ENCODE results near the gene SMC6.

SMC6 gene

DNA sequence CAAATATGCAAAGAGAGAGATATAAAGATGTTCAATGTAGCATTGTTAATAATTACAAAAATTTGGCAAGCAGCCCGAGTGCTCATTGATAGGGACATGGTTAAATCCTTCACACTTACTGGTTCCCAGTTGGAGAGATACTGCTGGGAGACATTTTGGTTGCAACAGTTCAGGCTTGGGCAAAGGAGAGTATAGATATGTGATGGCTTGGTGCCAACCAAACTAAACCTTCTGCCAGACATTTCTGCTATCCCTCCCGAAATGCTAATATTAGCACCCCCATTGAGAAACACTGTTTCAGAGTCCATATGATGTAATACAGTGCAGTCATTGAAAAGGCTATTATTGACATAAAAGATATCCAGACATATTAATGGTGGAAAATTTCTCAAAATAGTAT, 11.8 kb upstream of the SMC6 start:
- TF ChIP-seq, protein P1, sequence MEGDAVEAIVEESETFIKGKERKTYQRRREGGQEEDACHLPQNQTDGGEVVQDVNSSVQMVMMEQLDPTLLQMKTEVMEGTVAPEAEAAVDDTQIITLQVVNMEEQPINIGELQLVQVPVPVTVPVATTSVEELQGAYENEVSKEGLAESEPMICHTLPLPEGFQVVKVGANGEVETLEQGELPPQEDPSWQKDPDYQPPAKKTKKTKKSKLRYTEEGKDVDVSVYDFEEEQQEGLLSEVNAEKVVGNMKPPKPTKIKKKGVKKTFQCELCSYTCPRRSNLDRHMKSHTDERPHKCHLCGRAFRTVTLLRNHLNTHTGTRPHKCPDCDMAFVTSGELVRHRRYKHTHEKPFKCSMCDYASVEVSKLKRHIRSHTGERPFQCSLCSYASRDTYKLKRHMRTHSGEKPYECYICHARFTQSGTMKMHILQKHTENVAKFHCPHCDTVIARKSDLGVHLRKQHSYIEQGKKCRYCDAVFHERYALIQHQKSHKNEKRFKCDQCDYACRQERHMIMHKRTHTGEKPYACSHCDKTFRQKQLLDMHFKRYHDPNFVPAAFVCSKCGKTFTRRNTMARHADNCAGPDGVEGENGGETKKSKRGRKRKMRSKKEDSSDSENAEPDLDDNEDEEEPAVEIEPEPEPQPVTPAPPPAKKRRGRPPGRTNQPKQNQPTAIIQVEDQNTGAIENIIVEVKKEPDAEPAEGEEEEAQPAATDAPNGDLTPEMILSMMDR (IDR thresholded peaks at IDR 0.05; ENCODE audit: borderline replicate concordance, insufficient read depth, low read depth, low read length): no peak
- H3K4me3 ChIP-seq (ENCODE audit: low read depth, low read length): no peak overlapping the region

DNA sequence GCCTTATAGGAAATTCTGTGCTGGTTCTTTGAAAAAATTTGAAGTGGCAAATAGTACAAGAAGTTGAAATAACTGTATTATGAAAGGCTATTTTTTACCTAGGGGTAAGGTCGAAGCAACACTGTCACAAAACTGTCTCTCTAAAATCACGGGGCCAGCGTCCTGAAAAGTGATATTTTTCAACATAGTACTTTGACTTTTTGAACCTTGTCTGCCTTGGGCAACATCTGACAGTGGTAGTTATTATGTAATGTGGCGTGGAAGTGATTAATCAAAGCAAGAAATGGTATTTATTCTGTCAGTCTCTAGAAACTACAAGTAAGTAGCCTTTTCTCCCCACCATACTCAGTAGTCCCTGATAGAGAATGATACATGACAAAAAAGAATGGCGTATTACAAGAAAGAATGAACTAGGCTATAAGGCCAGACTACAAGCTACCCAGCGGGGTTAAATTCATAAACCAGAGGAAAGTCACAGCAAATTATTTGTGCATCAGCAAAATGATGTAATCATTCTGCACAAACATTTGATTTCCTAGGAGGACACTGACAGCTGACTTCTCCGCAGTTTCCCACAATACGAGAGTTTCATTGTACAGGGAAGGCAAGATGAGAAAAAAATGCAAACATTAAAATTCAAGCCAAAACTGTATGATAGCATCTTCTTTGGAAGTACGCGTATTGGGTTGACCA, 10.2 kb upstream of the SMC6 start:
- no peak overlapping the region for H3K4me3 ChIP-seq (ENCODE audit: low read depth, low read length)
- TF ChIP-seq, protein P1 (IDR thresholded peaks at IDR 0.05; ENCODE audit: borderline replicate concordance, insufficient read depth, low read depth, low read length): no peak

DNA sequence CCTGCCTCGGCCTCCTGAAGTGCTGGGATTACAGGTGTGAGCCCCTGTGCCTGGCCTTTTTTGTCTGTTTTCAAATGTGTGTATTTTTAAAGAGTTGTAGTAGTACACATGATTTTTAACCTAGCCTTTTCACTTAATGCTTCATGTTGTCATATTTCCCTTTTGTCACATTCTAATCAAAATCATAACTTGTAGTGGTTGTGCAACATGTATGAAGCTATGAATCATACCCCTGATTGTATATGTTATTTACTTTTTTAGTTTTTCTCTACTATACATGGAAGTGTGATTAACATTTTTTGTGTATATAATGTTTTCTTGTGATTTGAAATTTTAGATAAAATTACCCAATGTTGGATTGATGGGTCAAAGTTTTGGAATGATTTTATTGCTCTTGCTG, 8.8 kb upstream of the SMC6 start:
- H3K4me3 ChIP-seq (ENCODE audit: low read depth, low read length): no peak overlapping the region
- TF ChIP-seq, protein P1 (IDR thresholded peaks at IDR 0.05; ENCODE audit: borderline replicate concordance, insufficient read depth, low read depth, low read length): no peak

DNA sequence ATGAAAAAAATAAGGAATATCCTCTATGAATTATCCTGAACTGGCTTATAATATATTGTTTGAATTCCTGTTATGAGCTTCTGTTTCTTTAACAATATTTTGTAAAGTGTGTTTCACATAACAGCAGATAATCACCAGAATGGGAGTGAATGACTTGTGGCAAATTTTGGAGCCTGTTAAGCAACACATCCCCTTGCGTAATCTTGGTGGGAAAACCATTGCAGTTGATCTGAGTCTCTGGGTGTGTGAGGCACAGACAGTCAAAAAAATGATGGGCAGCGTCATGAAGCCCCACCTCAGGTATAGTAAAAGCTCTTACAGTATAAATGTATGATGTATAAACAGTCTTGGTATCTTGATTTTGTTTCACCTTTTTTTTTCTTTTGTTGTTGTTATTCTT, 6.2 kb upstream of the SMC6 start:
- TF ChIP-seq, protein P1 (IDR thresholded peaks at IDR 0.05; ENCODE audit: borderline replicate concordance, insufficient read depth, low read depth, low read length): no peak
- no peak overlapping the region for H3K4me3 ChIP-seq (ENCODE audit: low read depth, low read length)

DNA sequence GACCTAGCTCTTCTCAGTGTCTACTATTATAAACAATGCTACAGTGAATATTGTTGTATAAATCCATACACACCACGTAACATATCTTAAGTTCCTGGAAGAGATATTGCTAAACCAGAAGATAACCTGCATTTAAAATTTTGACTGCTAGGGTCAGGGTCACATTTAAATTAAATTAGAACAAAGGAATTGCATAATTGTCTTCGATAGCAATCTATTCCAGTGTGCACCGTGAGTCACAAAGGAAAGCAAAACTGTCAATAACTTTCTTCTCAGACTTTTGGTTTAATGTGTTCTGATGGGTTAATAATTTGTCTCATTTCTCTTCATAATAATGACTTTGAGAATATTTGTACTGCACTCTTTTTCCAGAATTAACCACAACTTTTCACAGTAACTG, 4.5 kb upstream of the SMC6 start:
- H3K4me3 ChIP-seq (ENCODE audit: low read depth, low read length): no peak overlapping the region
- TF ChIP-seq, protein P1 (IDR thresholded peaks at IDR 0.05; ENCODE audit: borderline replicate concordance, insufficient read depth, low read depth, low read length): no peak

DNA sequence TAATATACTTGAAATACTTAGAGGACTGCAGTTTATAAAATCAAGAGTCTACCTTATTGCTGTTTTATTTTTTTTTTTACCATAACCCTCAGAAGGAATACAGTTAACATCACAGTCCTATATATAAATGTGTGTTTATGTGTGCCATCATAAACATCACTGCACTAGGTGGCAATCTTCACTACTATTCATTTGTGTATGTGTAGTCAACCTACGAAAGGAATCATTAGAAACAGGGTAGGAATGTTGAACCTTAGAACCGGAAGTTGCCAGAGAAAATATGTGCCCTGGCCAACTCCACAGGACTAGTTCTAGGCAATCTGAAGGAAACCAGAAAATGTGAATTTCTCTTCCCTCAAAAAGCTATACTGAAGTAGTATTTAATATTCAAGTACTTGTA, 3.7 kb upstream of the SMC6 start:
- TF ChIP-seq, protein P1 (IDR thresholded peaks at IDR 0.05; ENCODE audit: borderline replicate concordance, insufficient read depth, low read depth, low read length): no peak
- no peak overlapping the region for H3K4me3 ChIP-seq (ENCODE audit: low read depth, low read length)

DNA sequence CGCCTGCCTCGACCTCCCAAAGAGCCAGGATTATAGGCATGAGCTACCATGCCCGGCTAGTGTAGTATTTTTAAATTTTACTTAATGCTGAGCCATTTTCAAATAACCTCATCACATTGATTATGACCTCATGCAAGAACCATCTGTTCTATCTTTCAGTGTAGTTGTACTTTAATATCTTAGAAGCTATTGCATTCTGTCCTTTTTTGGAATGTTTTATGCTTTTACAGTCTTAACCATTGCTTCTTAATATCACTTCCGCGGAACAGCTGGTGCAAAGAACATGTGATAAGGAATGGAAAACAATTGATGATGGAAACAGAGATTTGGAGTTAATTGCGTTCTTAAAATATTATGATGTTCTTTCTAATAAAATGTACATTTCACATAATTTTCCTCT, 3.1 kb upstream of the SMC6 start:
- H3K4me3 ChIP-seq (ENCODE audit: low read depth, low read length): no peak overlapping the region
- TF ChIP-seq, protein P1 (IDR thresholded peaks at IDR 0.05; ENCODE audit: borderline replicate concordance, insufficient read depth, low read depth, low read length): no peak
